Large intestine (tissue), 3 donors: ENCODE data around the gene IZUMO1. TPM values are rescaled to one million over a fixed set of nuclear protein-coding genes. Genes with fewer than 3 reads are reported as not detected.
"Not testable (repeated sequence)": the region's sequence is repeated elsewhere in the genome, so short reads cannot be mapped to it uniquely, and the experiment has no call there.

Experiments used
- DNase-seq, 2 donors: peaks; one replicate each; pipeline versions ENCODE4 v3.0.0 to v3.0.0-alpha.2; 2013
- H3K27ac ChIP-seq: one replicate; pipeline ENCODE4 v1.5.1; 2013; ENCODE audit warnings: low read length
- H3K27me3 ChIP-seq: 2 replicates; pipeline ENCODE4 v1.6.1; 2013; ENCODE audit warnings: low read length; ENCODE audit not compliant: control insufficient read depth, insufficient read depth
- H3K36me3 ChIP-seq: 2 replicates; pipeline ENCODE4 v1.6.1; 2013; ENCODE audit warnings: low read length; ENCODE audit not compliant: control insufficient read depth, insufficient read depth
- H3K4me1 ChIP-seq: one replicate; pipeline ENCODE4 v1.6.1; 2013; ENCODE audit warnings: low read length; ENCODE audit not compliant: control insufficient read depth, insufficient read depth
- H3K4me3 ChIP-seq: one replicate; pipeline ENCODE4 v1.5.1; 2013; ENCODE audit warnings: low read length
- H3K9me3 ChIP-seq: one replicate; pipeline ENCODE4 v1.6.1; 2013; ENCODE audit warnings: mild to moderate bottlenecking, low read depth, low read length, moderate library complexity; ENCODE audit not compliant: control insufficient read depth
- WGBS: methylation state at CpG from one replicate; pipeline ENCODE4 v1.1.5; 2013; ENCODE audit warnings: low lambda C conversion rate; ENCODE audit not compliant: insufficient coverage; 5-methylcytosine and 5-hydroxymethylcytosine counted together
- polyA plus RNA-seq: library from polyadenylated mRNA; unstranded; fragments of 120-200 nt; gene quantifications from one replicate; pipeline ENCODE4 v1.2.1, GENCODE V29; 2013

The IZUMO1 gene
- polyA plus RNA-seq, 1 donor = 0.40 TPM

GRCh38 chr19:48713041-48713863, 33.5 kb downstream of the IZUMO1 start:
- Histone ChIP-seq H3K4me1 (peaks cover 32% of the 10 kb centered on the region), H3K27ac (peak overlapping the region; percentile 63), H3K27me3 (no peaks in the 10 kb centered on the region), H3K9me3 (no peaks in the 10 kb centered on the region), H3K36me3 (no peaks in the 10 kb centered on the region), H3K4me3 (peak overlapping the region; percentile 58)
- peak in 1 of 2 donors; percentile 43 for DNase-seq
- no CpG with 5 or more reads among the region's 25 CpGs for WGBS

GRCh38 chr19:48711106-48711662, 35.5 kb downstream of the IZUMO1 start:
- Histone ChIP-seq H3K9me3 (peaks cover 2% of the 10 kb centered on the region), H3K4me3 (no peak overlapping the region), H3K27ac (no peak overlapping the region), H3K27me3 (no peaks in the 10 kb centered on the region), H3K4me1 (peaks cover 20% of the 10 kb centered on the region), H3K36me3 (no peaks in the 10 kb centered on the region)
- DNase-seq = no peak
- WGBS = no CpG with 5 or more reads among the region's 4 CpGs

GRCh38 chr19:48708471-48708870, 38.2 kb downstream of the IZUMO1 start:
- H3K27me3 ChIP-seq = no peaks in the 10 kb centered on the region
- peaks cover 8% of the 10 kb centered on the region for H3K9me3 ChIP-seq
- 75% methylated on average over 4 of the region's 11 CpGs for WGBS
- H3K4me3 ChIP-seq = no peak overlapping the region
- H3K36me3 ChIP-seq = peaks cover 9% of the 10 kb centered on the region
- H3K27ac ChIP-seq = no peak overlapping the region
- H3K4me1 ChIP-seq = peaks cover 9% of the 10 kb centered on the region
- DNase-seq = no peak

- Histone ChIP-seq H3K36me3 (peaks cover 28% of the 10 kb centered on the region), H3K9me3 (peaks cover 16% of the 10 kb centered on the region), H3K27ac (no peak overlapping the region), H3K4me1 (no peaks in the 10 kb centered on the region), H3K27me3 (no peaks in the 10 kb centered on the region), H3K4me3 (no peak overlapping the region)
- no CpG with 5 or more reads among the region's 2 CpGs for WGBS
- peak in 1 of 2 donors; percentile 34 for DNase-seq
Observed at GRCh38 chr19:48705431-48705830, 41.3 kb downstream of the IZUMO1 start.

- no CpG with 5 or more reads among the region's 23 CpGs for WGBS
- H3K36me3 ChIP-seq = peaks cover 28% of the 10 kb centered on the region
- peaks cover 3% of the 10 kb centered on the region for H3K4me1 ChIP-seq
- DNase-seq = no peak
- H3K9me3 ChIP-seq = peaks cover 16% of the 10 kb centered on the region
- H3K27me3 ChIP-seq = no peaks in the 10 kb centered on the region
- H3K27ac ChIP-seq = no peak overlapping the region
- H3K4me3 ChIP-seq = no peak overlapping the region
Observed at GRCh38 chr19:48703316-48703715, 43.4 kb downstream of the IZUMO1 start.

- DNase-seq = no peak
- Histone ChIP-seq H3K36me3 (peaks cover 28% of the 10 kb centered on the region), H3K4me3 (no peak overlapping the region), H3K27ac (no peak overlapping the region), H3K4me1 (peaks cover 8% of the 10 kb centered on the region), H3K27me3 (no peaks in the 10 kb centered on the region), H3K9me3 (peaks cover 15% of the 10 kb centered on the region)
- WGBS = no CpG with 5 or more reads among the region's 13 CpGs
Observed at GRCh38 chr19:48702701-48703100, 44.0 kb downstream of the IZUMO1 start.

- Histone ChIP-seq H3K4me3 (peak overlapping the region; percentile 5), H3K9me3 (peaks cover 12% of the 10 kb centered on the region), H3K27me3 (peaks cover 9% of the 10 kb centered on the region), H3K27ac (no peak overlapping the region), H3K36me3 (peaks cover 15% of the 10 kb centered on the region), H3K4me1 (peaks cover 19% of the 10 kb centered on the region)
- WGBS = 0% methylated on average over 1 of the region's 4 CpGs
- DNase-seq = peak in 1 of 2 donors; percentile 32
Observed at GRCh38 chr19:48698046-48698445, 48.7 kb downstream of the IZUMO1 start.

GRCh38 chr19:48696353-48697010, 50.2 kb downstream of the IZUMO1 start:
- peak in 1 of 2 donors; percentile 62 for DNase-seq
- peak overlapping the region; percentile 71 for H3K4me3 ChIP-seq

GRCh38 chr19:48695743-48696352, 50.9 kb downstream of the IZUMO1 start, which contains the start of gene FUT2:
Gene FUT2, plus strand, starts transcription at chr19:48695971. Its CDS starts 6,986 bp downstream, at chr19:48702957.
- Histone ChIP-seq H3K27ac (peak within 1 kb of the TSS; percentile 97), H3K36me3 (peaks cover 2% of the 10 kb centered on the region), H3K4me3 (peak within 1 kb of the TSS; percentile 71), H3K9me3 (peaks cover 8% of the 10 kb centered on the region), H3K4me1 (peaks cover 19% of the 10 kb centered on the region), H3K27me3 (peaks cover 9% of the 10 kb centered on the region)
- DNase-seq = peak; percentile 96 to 97
- WGBS = no CpG with 5 or more reads among the region's 16 CpGs

More at GRCh38 chr19:48696353-48697010, 50.2 kb downstream of the IZUMO1 start:
- WGBS = no CpG with 5 or more reads among the region's 34 CpGs
- Histone ChIP-seq H3K9me3 (peaks cover 8% of the 10 kb centered on the region), H3K4me1 (peaks cover 19% of the 10 kb centered on the region), H3K27me3 (peaks cover 9% of the 10 kb centered on the region), H3K36me3 (peaks cover 6% of the 10 kb centered on the region), H3K27ac (peak overlapping the region; percentile 97)

GRCh38 chr19:48693629-48694028, 53.1 kb downstream of the IZUMO1 start:
- no CpG with 5 or more reads among the region's 9 CpGs for WGBS
- H3K4me3 ChIP-seq, H3K27ac ChIP-seq, H3K36me3 ChIP-seq, H3K9me3 ChIP-seq, H3K27me3 ChIP-seq, DNase-seq: not testable (repeated sequence)
- peaks cover 19% of the 10 kb centered on the region for H3K4me1 ChIP-seq
